NCI-H1417 treated with DMSO at 0.1 percent for 48 hours (cell line): Measurements from ENCODE around the gene TRIP13.
"Not testable (repeated sequence)": the region's sequence is repeated elsewhere in the genome, so short reads cannot be mapped to it uniquely, and the experiment has no call there.

Experiments used
- DNase-seq: peaks from one replicate; lab custom pipeline; 2025; lab: John Stamatoyannopoulos, UW

The TRIP13 gene

GRCh38 chr5:872301-872700 lies 20.4 kb upstream of the TRIP13 start:
- no peak for DNase-seq

DNA sequence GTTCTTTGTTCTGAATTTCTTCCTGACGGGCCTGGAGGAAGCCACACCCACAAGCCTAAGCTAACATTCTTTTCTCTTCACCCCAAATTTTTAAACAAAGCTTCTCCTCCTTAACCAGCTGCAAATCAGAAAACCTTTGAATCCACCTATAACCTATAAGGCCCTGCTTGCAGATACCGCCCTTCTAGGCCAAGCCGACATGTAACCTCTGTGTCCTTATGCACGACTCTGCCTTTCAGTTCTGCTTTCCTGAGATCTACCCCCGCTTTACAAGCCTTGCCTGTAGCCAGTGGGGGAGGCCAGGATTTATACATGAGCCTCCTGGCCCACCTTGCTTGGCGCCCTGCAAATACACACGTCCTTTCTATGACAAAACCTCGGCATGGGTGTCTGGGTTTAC lies 19.4 kb upstream of the TRIP13 start:
- no peak for DNase-seq

DNA sequence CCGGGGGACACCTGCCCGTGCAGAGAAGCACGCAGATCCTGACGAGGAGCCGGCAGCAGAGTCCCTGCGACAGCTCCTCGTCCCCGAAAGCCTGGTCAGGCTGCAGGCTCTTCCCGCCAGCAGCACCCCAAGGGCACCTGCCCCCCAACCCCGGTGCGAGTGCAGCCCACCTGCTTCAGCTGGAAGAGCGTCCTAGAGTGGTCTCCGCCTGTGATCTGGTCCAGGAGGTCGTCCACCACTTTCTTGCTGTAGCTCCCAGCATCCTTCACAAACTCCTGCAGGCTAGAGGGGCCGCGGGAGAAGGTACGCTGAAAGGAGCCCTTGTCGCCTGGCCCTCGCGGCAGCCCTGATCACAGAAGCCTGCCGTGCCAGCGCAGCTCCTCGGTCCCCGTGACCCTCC lies 16.8 kb upstream of the TRIP13 start:
- DNase-seq, result no peak

- DNase-seq, result no peak
Measured at GRCh38 chr5:876398-877365, 16.0 kb upstream of the TRIP13 start.

- no peak for DNase-seq
Measured at GRCh38 chr5:878125-878524, 14.6 kb upstream of the TRIP13 start.

GRCh38 chr5:878677-879076 lies 14.0 kb upstream of the TRIP13 start:
- DNase-seq, result not testable (repeated sequence)

- DNase-seq, result no peak
Measured at GRCh38 chr5:880816-881550, 11.7 kb upstream of the TRIP13 start.

GRCh38 chr5:881551-881935 lies 11.1 kb upstream of the TRIP13 start:
- no peak for DNase-seq

DNA sequence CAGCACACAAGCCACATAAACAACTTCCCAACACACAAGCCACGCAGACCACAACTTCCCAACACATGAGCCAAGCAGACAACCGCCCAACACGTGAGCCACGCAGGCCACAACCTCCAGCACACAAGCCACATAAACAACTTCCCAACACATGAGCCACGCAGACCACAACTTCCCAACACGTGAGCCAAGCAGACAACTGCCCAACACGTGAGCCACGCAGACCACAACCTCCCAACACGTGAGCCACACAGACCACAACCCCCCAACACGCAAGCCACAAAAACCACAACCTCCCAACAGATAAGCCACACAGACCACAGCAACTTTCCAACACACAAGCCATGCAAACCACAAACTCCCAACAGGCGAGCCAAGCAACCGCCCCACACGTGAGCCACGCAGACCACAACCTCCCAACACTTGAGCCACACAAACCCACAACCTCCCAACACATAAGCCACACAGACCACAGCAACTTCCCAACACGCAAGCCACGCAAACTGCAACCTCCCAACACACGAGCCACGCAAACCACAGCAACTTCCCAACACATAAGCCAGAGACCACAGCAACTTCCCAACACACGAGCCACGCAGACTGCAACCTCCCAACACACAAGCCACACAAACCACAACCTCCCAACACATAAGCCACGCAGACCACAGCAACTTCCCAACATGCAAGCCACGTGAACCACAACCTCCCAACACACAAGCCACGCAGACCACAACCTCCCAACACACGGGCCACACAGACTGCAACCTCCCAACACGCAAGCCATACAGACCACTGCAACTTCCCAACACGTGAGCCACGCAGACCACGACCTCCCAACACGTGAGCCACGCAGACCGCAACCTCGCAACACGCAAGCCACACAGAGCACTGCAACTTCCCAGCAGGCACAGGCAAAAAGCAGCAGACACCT lies 10.2 kb upstream of the TRIP13 start:
- DNase-seq, result no peak

DNA sequence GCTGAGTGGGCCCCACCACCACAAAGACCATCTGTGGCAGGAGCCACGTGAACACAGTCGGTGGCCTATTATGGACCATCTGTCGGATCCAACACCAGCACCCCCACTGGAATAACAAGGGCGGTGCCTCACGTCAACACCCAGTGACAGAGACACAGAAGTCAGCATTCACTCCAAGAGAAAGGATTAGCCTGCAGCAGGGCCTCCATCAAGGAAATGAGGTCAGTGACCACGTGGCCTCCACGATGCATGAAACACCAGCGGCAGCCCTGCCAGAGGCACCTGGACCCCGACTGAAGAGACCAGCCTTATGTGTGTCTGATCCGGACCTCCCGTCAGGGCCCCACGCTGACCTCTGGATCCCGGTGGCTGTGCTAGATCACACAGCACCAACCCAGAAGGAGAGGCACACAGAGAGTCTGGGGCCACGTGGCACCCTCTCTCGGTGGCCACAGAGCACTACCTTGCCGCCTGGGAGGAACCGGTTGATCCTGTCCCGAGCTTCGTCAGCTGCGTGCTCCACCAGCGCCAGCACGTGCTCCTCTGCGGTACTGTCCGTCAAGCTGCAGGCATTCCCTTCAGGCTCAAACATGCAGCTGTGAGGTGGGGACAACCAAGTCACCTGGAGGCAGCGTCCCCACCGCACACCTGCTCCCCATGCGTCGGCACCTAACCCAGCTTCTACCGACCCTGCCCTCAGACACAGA lies 9.1 kb upstream of the TRIP13 start:
- no peak for DNase-seq

GRCh38 chr5:884345-885126 lies 8.1 kb upstream of the TRIP13 start:
- no peak for DNase-seq

DNA sequence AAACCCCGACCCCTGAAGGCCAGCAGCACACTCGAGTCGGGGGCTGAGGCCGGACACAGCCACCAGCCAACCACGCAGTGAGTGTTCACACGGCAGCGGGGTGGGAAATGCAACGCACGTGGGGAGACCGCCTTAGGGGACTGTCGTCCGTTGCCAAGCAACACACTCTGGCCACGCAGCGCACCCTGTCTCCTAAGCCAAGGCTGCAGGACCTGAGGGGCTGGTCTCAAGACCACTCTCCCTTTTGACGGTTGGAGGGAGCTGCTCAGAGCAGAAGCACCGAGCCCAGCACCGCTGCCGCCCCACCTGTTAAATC lies 7.6 kb upstream of the TRIP13 start:
- DNase-seq, result no peak

- no peak for DNase-seq
Measured at GRCh38 chr5:885529-885928, 7.2 kb upstream of the TRIP13 start.

- no peak for DNase-seq
Measured at GRCh38 chr5:886036-886435, 6.6 kb upstream of the TRIP13 start.

DNA sequence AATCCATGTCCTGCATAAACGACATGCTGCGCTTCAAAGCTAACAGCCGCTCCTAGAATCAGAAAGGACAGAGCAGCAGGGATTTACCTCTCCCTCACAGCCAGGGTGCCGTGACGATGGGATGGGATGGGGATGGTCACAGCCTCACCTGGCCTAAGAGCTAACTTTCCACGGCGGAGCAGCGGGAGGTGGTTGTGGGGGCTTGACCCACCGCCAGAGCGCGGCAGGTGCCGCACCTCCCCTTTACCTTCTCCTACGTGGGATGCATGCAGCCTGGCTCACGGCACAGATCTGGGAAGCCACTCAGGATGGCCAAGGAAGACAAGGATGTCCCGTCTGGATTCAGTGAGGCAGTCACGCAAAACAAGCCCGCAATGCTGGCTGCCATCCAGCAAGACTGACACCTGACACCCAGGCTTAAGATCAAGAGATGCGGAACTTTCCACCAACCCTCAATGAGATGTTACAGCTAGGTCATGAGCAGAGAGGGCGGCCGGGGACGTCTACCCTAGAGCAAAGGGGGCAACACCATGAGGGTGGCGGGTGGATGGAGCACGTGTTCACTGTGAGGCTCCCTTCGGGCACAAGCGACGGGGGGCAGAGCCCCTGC lies 5.9 kb upstream of the TRIP13 start:
- DNase-seq, result no peak

GRCh38 chr5:887947-888637 lies 4.6 kb upstream of the TRIP13 start:
- DNase-seq, result no peak

DNA sequence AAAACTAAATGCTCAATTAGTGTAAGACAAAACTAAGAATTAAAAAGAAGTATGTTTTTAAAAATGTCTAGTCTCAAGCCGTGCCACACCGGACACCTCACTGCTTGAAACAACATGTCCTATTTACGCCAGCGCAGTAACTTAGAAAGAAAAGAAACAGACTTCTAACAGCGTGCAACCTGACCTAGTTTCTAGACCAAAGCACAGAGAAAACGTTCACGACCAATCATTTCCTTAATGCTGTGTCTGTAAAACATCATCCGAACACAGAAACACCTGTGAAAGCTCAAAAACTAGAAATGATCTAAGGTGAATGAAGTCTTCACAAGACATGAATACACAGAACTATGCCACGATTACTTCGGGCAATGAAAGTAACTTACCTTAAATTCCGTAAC lies 4.0 kb upstream of the TRIP13 start:
- DNase-seq, result no peak

DNA sequence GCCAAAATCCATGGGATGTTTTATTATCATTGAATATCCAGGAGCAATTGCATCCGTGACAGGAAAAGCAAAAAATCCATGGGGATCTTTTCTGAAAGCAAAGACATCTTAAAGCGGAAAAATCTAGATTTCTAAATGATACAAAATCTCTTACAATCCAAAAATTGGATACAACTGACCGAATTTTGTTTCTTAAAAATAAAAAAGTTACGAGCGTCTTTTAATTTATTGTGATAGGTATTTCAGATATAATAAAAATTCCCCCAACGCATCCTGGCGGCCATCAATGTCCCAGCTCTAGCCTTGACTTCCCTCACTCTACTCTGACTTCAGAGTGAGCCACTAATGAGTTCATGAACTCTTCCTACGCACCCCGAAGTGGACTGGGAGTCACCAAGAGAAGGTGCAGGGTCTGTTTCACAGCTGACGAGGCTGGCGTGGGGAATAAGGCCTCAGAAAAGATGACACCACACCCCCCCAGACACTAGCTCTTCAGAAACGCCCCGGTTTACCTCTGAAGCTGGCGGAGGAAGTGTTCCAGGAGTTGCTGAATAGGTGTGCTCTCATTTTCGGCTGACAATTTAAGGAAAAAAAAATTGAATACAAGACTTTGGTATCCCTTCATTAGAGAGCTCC lies 3.5 kb upstream of the TRIP13 start:
- no peak for DNase-seq

DNA sequence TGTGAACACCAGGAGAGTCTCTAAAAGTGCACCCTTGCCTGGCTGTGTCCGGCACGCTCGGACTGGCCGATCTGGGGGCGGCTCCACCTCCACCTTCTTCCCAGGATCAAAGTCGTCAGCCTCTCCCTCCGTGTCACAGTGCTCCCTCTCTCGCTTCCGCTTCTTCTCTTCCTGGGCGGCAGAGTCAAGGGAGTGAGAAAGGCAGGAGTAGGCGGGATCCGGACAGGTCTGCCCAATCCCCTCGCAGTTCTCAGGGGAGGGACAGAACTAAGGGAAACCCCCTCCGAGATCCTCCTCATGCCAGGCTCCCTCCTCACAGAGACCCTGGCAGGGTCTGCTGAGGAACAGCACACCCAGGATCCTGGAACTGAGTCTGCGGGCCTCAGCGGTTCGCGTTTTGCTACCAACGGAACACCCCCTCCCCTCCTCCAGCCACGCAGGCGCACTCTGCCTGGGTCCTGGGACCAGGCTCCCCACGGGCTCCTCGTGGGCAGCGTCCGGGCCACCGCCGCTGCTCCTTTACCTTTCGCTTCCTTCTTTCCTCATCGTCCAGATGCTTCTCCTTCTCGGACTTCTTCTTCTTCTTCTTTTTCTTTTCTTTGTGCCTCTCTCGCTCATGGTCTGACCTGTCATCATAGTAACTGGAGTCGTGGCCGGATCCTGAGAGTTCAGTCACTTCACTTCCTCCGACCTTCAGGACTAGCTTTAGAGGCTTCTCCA lies 1.4 kb upstream of the TRIP13 start:
- DNase-seq, result no peak
